Mesothelial cell of epicardium (in vitro differentiated cells): ENCODE results near the gene MIA2. TPM values are rescaled to one million over a fixed set of nuclear protein-coding genes. Genes with fewer than 3 reads are reported as not detected.
"Not testable (repeated sequence)": the region's sequence is repeated elsewhere in the genome, so short reads cannot be mapped to it uniquely, and the experiment has no call there.

Source experiments
- DNase-seq, 2 experiments: peaks; one replicate each; pipeline ENCODE4 v3.0.0; 2021; ENCODE audit warnings: low spot score in 2 of 2; ENCODE audit not compliant: unreplicated experiment in 2 of 2
- H3K27ac Mint-ChIP-seq: 2 replicates; pipeline ENCODE4 v1.8.0; 2021; ENCODE audit warnings: mixed read lengths
- H3K27me3 Mint-ChIP-seq: 2 replicates; pipeline ENCODE4 v1.8.0; 2021; ENCODE audit warnings: low read depth, mixed read lengths
- H3K36me3 Mint-ChIP-seq: 2 replicates; pipeline ENCODE4 v1.8.0; 2021; ENCODE audit warnings: mixed read lengths
- H3K4me1 Mint-ChIP-seq: 2 replicates; pipeline ENCODE4 v1.8.0; 2021; ENCODE audit warnings: mixed read lengths
- H3K4me3 Mint-ChIP-seq: 2 replicates; pipeline ENCODE4 v1.8.0; 2021; ENCODE audit warnings: mild to moderate bottlenecking, moderate library complexity, mixed read lengths
- H3K9me3 Mint-ChIP-seq: 2 replicates; pipeline ENCODE4 v1.8.0; 2021; ENCODE audit warnings: mixed read lengths
- total RNA-seq: library from RNA; stranded (reverse); gene quantifications from 3 replicates; pipeline ENCODE4 v1.2.1, GENCODE V29; 2021
- TF ChIP-seq, protein P1 (sequence below): fragments of 200-600 bp; sonication (generic); IDR thresholded peaks from one replicate; pipeline ENCODE4 v1.5.0; 2021; ENCODE audit warnings: antibody characterized with exemption; ENCODE audit not compliant: unreplicated experiment

The MIA2 gene
- total RNA-seq, 1 donor from 2014 or later, result 18.9 TPM

DNA sequence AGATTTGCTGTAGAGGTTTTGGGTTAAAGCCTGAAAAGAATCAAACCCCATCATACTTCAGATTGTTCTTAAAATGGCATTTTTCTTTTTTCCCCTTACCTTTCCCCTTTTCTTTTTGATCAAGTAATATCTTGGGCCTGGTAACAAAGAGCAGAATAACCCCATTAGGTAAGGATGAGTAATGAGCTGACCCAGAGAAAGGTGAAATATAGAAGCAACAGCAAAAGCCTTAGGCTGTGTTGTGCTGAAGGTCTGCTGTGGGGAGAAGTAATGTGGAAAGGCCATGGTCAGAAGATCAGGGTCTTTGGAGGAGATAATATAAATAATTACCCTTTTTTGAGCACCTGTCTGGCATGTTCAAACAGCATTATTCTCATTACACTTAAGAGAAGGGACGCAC, 42.3 kb downstream of the MIA2 start:
- Mint-ChIP-seq H3K4me1 (peaks cover 15% of the 10 kb centered on the region), H3K27ac (peak overlapping the region; percentile 84), H3K27me3 (no peaks in the 10 kb centered on the region), H3K36me3 (peaks cover 37% of the 10 kb centered on the region), H3K4me3 (no peak overlapping the region), H3K9me3 (peaks cover 30% of the 10 kb centered on the region)
- DNase-seq, result no peak
- TF ChIP-seq, protein P1, sequence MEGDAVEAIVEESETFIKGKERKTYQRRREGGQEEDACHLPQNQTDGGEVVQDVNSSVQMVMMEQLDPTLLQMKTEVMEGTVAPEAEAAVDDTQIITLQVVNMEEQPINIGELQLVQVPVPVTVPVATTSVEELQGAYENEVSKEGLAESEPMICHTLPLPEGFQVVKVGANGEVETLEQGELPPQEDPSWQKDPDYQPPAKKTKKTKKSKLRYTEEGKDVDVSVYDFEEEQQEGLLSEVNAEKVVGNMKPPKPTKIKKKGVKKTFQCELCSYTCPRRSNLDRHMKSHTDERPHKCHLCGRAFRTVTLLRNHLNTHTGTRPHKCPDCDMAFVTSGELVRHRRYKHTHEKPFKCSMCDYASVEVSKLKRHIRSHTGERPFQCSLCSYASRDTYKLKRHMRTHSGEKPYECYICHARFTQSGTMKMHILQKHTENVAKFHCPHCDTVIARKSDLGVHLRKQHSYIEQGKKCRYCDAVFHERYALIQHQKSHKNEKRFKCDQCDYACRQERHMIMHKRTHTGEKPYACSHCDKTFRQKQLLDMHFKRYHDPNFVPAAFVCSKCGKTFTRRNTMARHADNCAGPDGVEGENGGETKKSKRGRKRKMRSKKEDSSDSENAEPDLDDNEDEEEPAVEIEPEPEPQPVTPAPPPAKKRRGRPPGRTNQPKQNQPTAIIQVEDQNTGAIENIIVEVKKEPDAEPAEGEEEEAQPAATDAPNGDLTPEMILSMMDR, result no peak

DNA sequence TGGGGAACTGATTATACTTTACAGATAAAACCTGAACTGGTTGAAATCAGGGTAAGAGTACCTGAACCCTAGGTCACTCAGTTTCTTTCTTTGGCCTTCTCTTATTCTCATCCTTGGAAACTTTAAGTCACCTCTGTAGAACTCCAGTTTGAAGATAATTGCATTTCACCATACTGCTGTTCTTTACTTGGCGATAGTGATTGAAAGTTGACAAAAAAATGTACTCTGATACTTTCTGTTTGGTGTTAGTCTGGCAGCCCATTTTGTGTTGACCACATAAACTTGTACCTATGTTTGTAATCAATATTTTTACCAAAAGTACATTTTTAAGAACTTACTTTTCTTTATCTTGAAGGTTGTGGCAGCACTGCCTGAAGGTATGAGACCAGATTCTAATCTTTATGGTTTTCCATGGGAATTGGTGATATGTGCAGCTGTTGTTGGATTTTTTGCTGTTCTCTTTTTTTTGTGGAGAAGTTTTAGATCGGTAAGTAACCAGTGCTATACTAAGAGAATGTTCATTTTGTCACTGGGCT, 42.9 kb downstream of the MIA2 start:
- peaks cover 39% of the 10 kb centered on the region for H3K36me3 Mint-ChIP-seq
- no peaks in the 10 kb centered on the region for H3K27me3 Mint-ChIP-seq
- H3K9me3 Mint-ChIP-seq, result peaks cover 27% of the 10 kb centered on the region
- no peak for DNase-seq
- peak overlapping the region; percentile 56 for H3K27ac Mint-ChIP-seq
- TF ChIP-seq, protein P1, result no peak
- H3K4me1 Mint-ChIP-seq, result peaks cover 15% of the 10 kb centered on the region
- H3K4me3 Mint-ChIP-seq, result no peak overlapping the region

DNA sequence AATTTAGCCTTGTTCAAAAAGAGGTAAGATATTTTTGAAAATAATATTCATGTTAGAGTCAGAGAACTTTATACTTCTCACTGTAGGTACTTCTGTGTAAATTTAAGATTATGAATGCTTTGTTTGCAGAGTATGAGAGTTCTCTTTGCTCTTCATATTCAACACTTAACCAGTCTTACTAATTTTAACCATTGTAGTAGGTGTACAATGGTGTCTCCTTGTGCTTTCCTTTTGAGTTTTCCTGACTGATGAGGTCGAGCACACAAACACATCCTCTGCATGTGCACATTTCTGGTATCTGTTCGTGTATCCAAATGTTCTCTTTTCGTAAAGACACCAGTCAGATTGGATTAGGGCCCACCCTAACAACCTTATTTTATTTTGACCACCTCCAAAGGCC, 45.8 kb downstream of the MIA2 start:
- H3K36me3 Mint-ChIP-seq, result peaks cover 49% of the 10 kb centered on the region
- H3K4me1 Mint-ChIP-seq, result peaks cover 15% of the 10 kb centered on the region
- no peaks in the 10 kb centered on the region for H3K27me3 Mint-ChIP-seq
- DNase-seq, result no peak
- no peak overlapping the region for H3K4me3 Mint-ChIP-seq
- no peak overlapping the region for H3K27ac Mint-ChIP-seq
- H3K9me3 Mint-ChIP-seq, result peaks cover 30% of the 10 kb centered on the region
- TF ChIP-seq, protein P1, result no peak

DNA sequence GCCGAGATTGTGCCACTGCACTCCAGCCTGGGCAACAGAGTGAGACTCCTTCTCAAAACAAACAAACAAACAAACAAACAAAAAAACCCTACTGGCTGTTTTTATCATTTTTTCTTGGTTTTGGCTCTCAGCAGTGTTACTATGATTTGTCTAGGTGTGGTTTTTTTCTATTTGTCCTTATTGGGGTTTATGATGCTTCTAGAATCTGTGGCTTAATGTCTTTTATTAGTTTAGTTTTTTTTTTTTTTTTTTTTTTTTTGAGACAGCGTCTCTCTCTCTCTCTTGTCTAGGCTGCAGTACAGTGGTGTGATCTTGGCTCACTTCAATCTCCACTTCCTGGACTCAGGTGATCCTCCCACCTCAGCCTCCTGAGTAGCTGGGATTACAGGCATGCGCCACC, 47.0 kb downstream of the MIA2 start:
- Mint-ChIP-seq H3K36me3 (peaks cover 50% of the 10 kb centered on the region), H3K4me1 (peaks cover 11% of the 10 kb centered on the region), H3K9me3 (peaks cover 31% of the 10 kb centered on the region)
- H3K27ac Mint-ChIP-seq, H3K4me3 Mint-ChIP-seq, DNase-seq, H3K27me3 Mint-ChIP-seq: not testable (repeated sequence)

DNA sequence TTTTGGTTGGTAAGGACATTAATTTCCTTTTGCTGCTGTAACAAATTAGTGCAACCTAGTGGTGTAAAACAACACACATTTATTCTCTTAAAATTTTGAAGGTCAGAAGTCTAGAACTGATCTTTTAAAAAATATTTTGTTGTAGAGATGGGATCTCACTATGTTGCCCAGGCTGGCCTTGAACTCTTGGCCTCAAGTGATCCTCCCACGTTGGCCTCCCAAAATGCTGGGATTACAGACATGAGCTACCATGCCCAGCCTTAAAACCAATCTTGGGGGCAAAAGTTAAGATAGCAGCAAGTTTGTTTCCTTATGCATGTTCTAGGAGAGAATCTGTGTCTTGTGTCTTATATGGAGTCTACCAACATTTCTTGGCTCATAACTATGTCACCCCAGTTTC, 55.8 kb downstream of the MIA2 start:
- no peak overlapping the region for H3K4me3 Mint-ChIP-seq
- H3K36me3 Mint-ChIP-seq, result peaks cover 30% of the 10 kb centered on the region
- H3K9me3 Mint-ChIP-seq, result peaks cover 4% of the 10 kb centered on the region
- TF ChIP-seq, protein P1, result no peak
- DNase-seq, result no peak
- H3K27me3 Mint-ChIP-seq, result no peaks in the 10 kb centered on the region
- no peaks in the 10 kb centered on the region for H3K4me1 Mint-ChIP-seq
- no peak overlapping the region for H3K27ac Mint-ChIP-seq

DNA sequence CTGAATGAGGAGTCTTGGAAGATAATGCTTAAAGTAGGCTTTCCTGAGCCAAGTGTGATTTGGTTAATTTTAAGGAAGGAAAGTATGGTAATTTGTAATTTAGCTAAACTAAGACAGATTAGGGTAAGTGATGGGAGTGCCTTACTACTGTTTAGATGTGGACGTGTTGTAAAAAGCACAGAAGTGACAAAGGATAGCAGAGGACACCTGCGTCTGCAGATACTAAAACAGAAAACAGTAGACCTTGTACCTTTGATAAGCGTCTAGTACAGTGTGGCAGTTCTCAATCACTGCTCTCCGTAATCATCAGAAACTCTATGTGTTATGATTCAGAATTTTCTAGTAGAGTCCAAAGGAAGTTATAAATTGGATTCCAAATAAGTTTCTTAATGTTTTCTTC, 58.0 kb downstream of the MIA2 start:
- DNase-seq, result no peak
- no peaks in the 10 kb centered on the region for H3K9me3 Mint-ChIP-seq
- TF ChIP-seq, protein P1, result no peak
- no peaks in the 10 kb centered on the region for H3K27me3 Mint-ChIP-seq
- no peak overlapping the region for H3K27ac Mint-ChIP-seq
- H3K4me1 Mint-ChIP-seq, result no peaks in the 10 kb centered on the region
- H3K36me3 Mint-ChIP-seq, result peaks cover 29% of the 10 kb centered on the region
- H3K4me3 Mint-ChIP-seq, result no peak overlapping the region
